Measurements from ENCODE around the gene DNHD1. TPM values are rescaled to one million over a fixed set of nuclear protein-coding genes. Genes with fewer than 3 reads are reported as not detected.

The DNHD1 gene
- total and polyA plus RNA-seq, 9 of the 15 experiments (the other 6 are each of a cell fraction or from before 2014, with no cell fraction given) = 0.82 to 9.7 (median 3.8) TPM

GRCh38 chr11:6570691-6571427 lies 73.8 kb downstream of the DNHD1 start (continued):
- no peak for TF ChIP-seq ATF7 (IDR thresholded peaks at IDR 0.05)
- no peak for TF ChIP-seq THRB (CRISPR knock-in tag; conservative IDR thresholded peaks at IDR 0.05)

GRCh38 chr11:6571434-6572008 lies 74.4 kb downstream of the DNHD1 start:
- intact Hi-C loops (cut with micrococcal nuclease) = no loop called here
- FAIRE-seq (no peak), ATAC-seq (no peak), DNase-seq (ENCODE audit: extremely low read depth in 1 of 4, low spot score in 3 of 4) (no peak)
- in situ Hi-C loops (cut with MboI) = no loop called here
- ChIA-PET POLR2A (interaction anchor here (1.1 kb wide), 1 partner anchor 40 kb away, joined by 3 read pairs; the partner anchor contains the start of gene TAF10), CTCF (ENCODE audit: low intra/inter-chr PET ratio) (no interaction called here)
- H3K9me3 ChIP-seq (replicated peaks; ENCODE audit: control insufficient read depth, insufficient read depth, low read depth, low read length) = no peaks in the 10 kb centered on the region
- BruUV-seq (replicated peaks) = no TSS peak
- peaks cover 8% of the 10 kb centered on the region for H3K9me1 ChIP-seq (ENCODE audit: control insufficient read depth, insufficient read depth, low read length)
- 91% methylated on average over 17 of the region's 22 CpGs for WGBS (ENCODE audit: insufficient coverage, low coverage, missing lambda C conversion rate)
- H3K36me3 ChIP-seq (ENCODE audit: control insufficient read depth, insufficient read depth, low read length) = no peaks in the 10 kb centered on the region
- no peaks in the 10 kb centered on the region for H3K79me2 ChIP-seq (ENCODE audit: control insufficient read depth, insufficient read depth, low read length)
- no peak overlapping the region for H2AFZ ChIP-seq (ENCODE audit: low read depth, low read length)
- H3K4me2 ChIP-seq (ENCODE audit: insufficient read depth, low read length) = no peak overlapping the region
- peaks cover 30 to 45% of the 10 kb centered on the region in 2 experiments for H3K4me1 ChIP-seq (replicated peaks in 1 of 2; ENCODE audit: control insufficient read depth in 2 of 2, insufficient read depth in 2 of 2, low read length in 2 of 2)
- H4K20me1 ChIP-seq (replicated peaks; ENCODE audit: control insufficient read depth, insufficient read depth, low read length) = no peaks in the 10 kb centered on the region
- H3K4me3 ChIP-seq = no peak overlapping the region
- no peaks in the 10 kb centered on the region for H3K27me3 ChIP-seq (ENCODE audit: control insufficient read depth in 2 of 2, insufficient read depth in 2 of 2, low read length in 2 of 2)
- no peak overlapping the region; a peak in 1 of 4 replicates for H3K9ac ChIP-seq (ENCODE audit: insufficient read depth in 1 of 2, low read depth in 2 of 2, low read length in 2 of 2)
- no peak overlapping the region for H3K27ac ChIP-seq (ENCODE audit: extremely low read depth, low read depth, low read length)
- TF ChIP-seq ZNF197 (CRISPR knock-in tag; IDR thresholded peaks at IDR 0.05; ENCODE audit: low read depth) = no peak
- no peak for TF ChIP-seq ZNF23 (CRISPR knock-in tag; IDR thresholded peaks at IDR 0.05)
- TF ChIP-seq CEBPB (tag; IDR thresholded peaks at IDR 0.05) = no peak
- TF ChIP-seq RB1 (IDR thresholded peaks at IDR 0.05; ENCODE audit: low read depth) = no peak
- TF ChIP-seq, protein P1, sequence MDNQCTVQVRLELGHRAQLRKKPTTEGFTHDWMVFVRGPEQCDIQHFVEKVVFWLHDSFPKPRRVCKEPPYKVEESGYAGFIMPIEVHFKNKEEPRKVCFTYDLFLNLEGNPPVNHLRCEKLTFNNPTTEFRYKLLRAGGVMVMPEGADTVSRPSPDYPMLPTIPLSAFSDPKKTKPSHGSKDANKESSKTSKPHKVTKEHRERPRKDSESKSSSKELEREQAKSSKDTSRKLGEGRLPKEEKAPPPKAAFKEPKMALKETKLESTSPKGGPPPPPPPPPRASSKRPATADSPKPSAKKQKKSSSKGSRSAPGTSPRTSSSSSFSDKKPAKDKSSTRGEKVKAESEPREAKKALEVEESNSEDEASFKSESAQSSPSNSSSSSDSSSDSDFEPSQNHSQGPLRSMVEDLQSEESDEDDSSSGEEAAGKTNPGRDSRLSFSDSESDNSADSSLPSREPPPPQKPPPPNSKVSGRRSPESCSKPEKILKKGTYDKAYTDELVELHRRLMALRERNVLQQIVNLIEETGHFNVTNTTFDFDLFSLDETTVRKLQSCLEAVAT (IDR thresholded peaks at IDR 0.05) = no peak
- no peak for TF ChIP-seq AFF1 (IDR thresholded peaks at IDR 0.05; ENCODE audit: low read depth in 1 of 2, partially characterized antibody in 2 of 2)
- TF ChIP-seq PATZ1 (CRISPR knock-in tag; IDR thresholded peaks at IDR 0.05; ENCODE audit: borderline replicate concordance) = no peak
- no peak for TF ChIP-seq ZNF57 (CRISPR knock-in tag; IDR thresholded peaks at IDR 0.05)
